ENCODE results near the gene GPD1. TPM values are rescaled to one million over a fixed set of nuclear protein-coding genes. Genes with fewer than 3 reads are reported as not detected.

GPD1 gene
- total RNA-seq, 1 donor from 2014 or later = not detected

DNA sequence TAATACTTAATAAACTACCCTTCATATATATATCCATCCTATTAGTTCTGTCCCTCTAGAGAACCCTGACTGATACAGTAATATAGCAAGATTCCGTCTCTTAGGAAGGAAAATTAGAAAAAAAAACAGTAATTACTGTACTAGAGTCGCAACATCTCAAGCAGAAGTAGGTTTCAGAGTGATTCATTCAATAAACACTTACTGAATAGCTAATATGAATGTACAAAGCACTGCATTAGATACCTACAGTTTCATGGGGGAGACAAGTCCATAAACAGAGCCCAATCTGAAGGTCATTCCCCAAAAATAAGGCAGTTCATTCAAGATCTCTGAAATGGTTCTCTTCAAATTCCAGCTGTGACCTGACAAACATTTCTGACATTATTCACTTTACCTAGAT lies 53.5 kb downstream of the GPD1 start:
- DNase-seq (ENCODE audit: low read depth) = no peak
- no peak overlapping the region for H3K4me3 ChIP-seq (ENCODE audit: low read depth, low read length)
- TF ChIP-seq, protein P1, sequence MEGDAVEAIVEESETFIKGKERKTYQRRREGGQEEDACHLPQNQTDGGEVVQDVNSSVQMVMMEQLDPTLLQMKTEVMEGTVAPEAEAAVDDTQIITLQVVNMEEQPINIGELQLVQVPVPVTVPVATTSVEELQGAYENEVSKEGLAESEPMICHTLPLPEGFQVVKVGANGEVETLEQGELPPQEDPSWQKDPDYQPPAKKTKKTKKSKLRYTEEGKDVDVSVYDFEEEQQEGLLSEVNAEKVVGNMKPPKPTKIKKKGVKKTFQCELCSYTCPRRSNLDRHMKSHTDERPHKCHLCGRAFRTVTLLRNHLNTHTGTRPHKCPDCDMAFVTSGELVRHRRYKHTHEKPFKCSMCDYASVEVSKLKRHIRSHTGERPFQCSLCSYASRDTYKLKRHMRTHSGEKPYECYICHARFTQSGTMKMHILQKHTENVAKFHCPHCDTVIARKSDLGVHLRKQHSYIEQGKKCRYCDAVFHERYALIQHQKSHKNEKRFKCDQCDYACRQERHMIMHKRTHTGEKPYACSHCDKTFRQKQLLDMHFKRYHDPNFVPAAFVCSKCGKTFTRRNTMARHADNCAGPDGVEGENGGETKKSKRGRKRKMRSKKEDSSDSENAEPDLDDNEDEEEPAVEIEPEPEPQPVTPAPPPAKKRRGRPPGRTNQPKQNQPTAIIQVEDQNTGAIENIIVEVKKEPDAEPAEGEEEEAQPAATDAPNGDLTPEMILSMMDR (conservative IDR thresholded peaks at IDR 0.05; ENCODE audit: low read depth, low read length) = no peak

DNA sequence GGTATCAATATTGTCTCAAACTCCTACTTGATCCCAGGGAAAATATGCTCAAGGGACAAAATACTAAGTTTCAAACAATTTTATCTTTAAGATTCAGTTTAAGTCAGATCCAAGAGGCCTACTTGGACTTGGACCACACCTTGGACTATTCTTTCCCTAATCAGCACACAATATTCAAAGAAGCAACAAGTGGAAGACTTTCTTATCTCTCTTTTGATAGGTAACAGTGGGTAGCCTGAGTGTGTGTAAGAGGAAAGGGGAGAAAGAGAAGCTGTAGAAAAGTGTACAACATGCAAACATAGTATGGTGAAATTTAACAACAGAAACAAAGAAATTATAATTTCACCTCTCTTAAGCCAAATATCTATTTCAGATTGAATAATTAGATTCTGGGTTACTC lies 56.8 kb downstream of the GPD1 start:
- DNase-seq (ENCODE audit: low read depth) = no peak
- H3K4me3 ChIP-seq (ENCODE audit: low read depth, low read length) = no peak overlapping the region
- TF ChIP-seq, protein P1 (conservative IDR thresholded peaks at IDR 0.05; ENCODE audit: low read depth, low read length) = no peak

Other genes with a start within 250 kb of the GPD1 start
- not detected in 2 replicates for gene FAIM2, start 200.1 kb upstream of the GPD1 start, total RNA-seq
- gene AQP2, start 153.3 kb upstream of the GPD1 start, total RNA-seq = not detected in 2 replicates
- gene AQP5, start 142.1 kb upstream of the GPD1 start, total RNA-seq = 0.07 TPM in 1 of 2 replicates, not detected in the other
- gene AQP6, start 131.1 kb upstream of the GPD1 start, total RNA-seq = not detected in 2 replicates
- gene RACGAP1, start 78.5 kb upstream of the GPD1 start, total RNA-seq = 86.5 and 98.2 TPM in 2 replicates
- 1.4 and 4.0 TPM in 2 replicates for gene ASIC1, start 46.4 kb upstream of the GPD1 start, total RNA-seq
- gene SMARCD1, start 18.7 kb upstream of the GPD1 start, total RNA-seq = 77.3 and 111 TPM in 2 replicates
- gene COX14, start 8.2 kb downstream of the GPD1 start, total RNA-seq = 52.2 and 73.1 TPM in 2 replicates
- 31.1 and 36.9 TPM in 2 replicates for gene CERS5, start 63.4 kb downstream of the GPD1 start, total RNA-seq
- 67.7 and 101 TPM in 2 replicates for gene LIMA1, start 179.5 kb downstream of the GPD1 start, total RNA-seq